SK-N-SH (cell line): Measurements from ENCODE around the gene HS6ST3. TPM values are rescaled to one million over a fixed set of nuclear protein-coding genes. Genes with fewer than 3 reads are reported as not detected.

Experiments used
- CTCF ChIA-PET: fragments of 300-600, 350-600 bp; formaldehyde crosslinking; extraction: SDS; loops from one replicate; lab custom pipeline; 2021; lab: Yijun Ruan, JAX
- POLR2A ChIA-PET: fragments of 350-600 bp; sonication (Branson Sonifier 250); formaldehyde crosslinking; extraction: SDS; loops from one replicate; lab custom pipeline; 2020; ENCODE audit warnings: antibody characterized with exemption, inconsistent platforms; lab: Yijun Ruan, JAX
- DNase-seq: peaks from one replicate; pipeline ENCODE4 v3.0.0; 2012
- H2AFZ ChIP-seq: fragments of 200-600 bp; sonication (generic); 2 replicates; pipeline ENCODE4 v1.8.1; 2016; ENCODE audit warnings: antibody characterized with exemption, mild to moderate bottlenecking, low read depth
- H3F3A ChIP-seq: fragments of 200-600 bp; sonication (generic); replicated peaks from 2 replicates; pipeline ENCODE3; 2016; ENCODE audit warnings: antibody characterized with exemption, mild to moderate bottlenecking; ENCODE audit not compliant: insufficient read depth
- H3K27ac ChIP-seq, 2 experiments: fragments of 200-500 bp in 1 of 2; fragments of 200-600 bp in 1 of 2; sonication (Bioruptor generic) in 1 of 2; sonication (generic), shearing (Covaris generic) in 1 of 2; 2 replicates each; pipeline versions ENCODE4 v1.5.1 to v1.6.1; 2014 to 2016; ENCODE audit warnings: low read depth in 2 of 2, inconsistent platforms in 1 of 2, low read length in 1 of 2, mild to moderate bottlenecking in 1 of 2, mixed read lengths in 1 of 2
- H3K27me3 ChIP-seq: fragments of 200-600 bp; sonication (generic), shearing (Covaris generic); 2 replicates; pipeline ENCODE4 v1.6.1; 2016; ENCODE audit warnings: mixed run types; ENCODE audit not compliant: insufficient read depth
- H3K36me3 ChIP-seq, 2 experiments: fragments of 200-500 bp in 1 of 2; fragments of 200-600 bp in 1 of 2; sonication (Bioruptor generic) in 1 of 2; sonication (generic) in 1 of 2; replicated peaks in 1 of 2; 2 replicates each; pipeline versions ENCODE3 to v1.5.1; 2014 to 2016; ENCODE audit warnings: low read length in 1 of 2, mild to moderate bottlenecking in 1 of 2; ENCODE audit not compliant: insufficient read depth in 2 of 2, control insufficient read depth in 1 of 2
- H3K4me1 ChIP-seq, 2 experiments: fragments of 200-500 bp in 1 of 2; fragments of 200-600 bp in 1 of 2; sonication (Bioruptor generic) in 1 of 2; sonication (generic), shearing (Covaris generic) in 1 of 2; 2 replicates each; pipeline versions ENCODE4 v1.5.1 to v1.6.1; 2014 to 2016; ENCODE audit warnings: low read depth in 1 of 2, low read length in 1 of 2, mixed run types in 1 of 2; ENCODE audit not compliant: insufficient read depth in 2 of 2, control insufficient read depth in 1 of 2
- H3K4me2 ChIP-seq: fragments of 200-600 bp; sonication (generic), shearing (Covaris generic); 2 replicates; pipeline ENCODE4 v1.6.1; 2017; ENCODE audit warnings: mixed run types
- H3K4me3 ChIP-seq, 2 experiments: fragments of 200-500 bp in 1 of 2; fragments of 200-600 bp in 1 of 2; sonication (Bioruptor generic) in 1 of 2; sonication (generic), shearing (Covaris generic) in 1 of 2; 2 replicates each; pipeline versions ENCODE4 v1.5.1 to v1.8.1; 2014 to 2016; ENCODE audit warnings: low read depth in 2 of 2, inconsistent platforms in 1 of 2, low read length in 1 of 2, mild to moderate bottlenecking in 1 of 2, mixed read lengths in 1 of 2, moderate library complexity in 1 of 2
- H3K79me2 ChIP-seq: fragments of 200-600 bp; sonication (generic); 2 replicates; pipeline ENCODE4 v1.8.1; 2017; ENCODE audit warnings: mild to moderate bottlenecking; ENCODE audit not compliant: insufficient read depth
- H3K9ac ChIP-seq: fragments of 200-600 bp; sonication (generic); 2 replicates; pipeline ENCODE4 v1.6.1; 2017; ENCODE audit warnings: mixed run types
- H3K9me2 ChIP-seq: fragments of 200-600 bp; sonication (generic); 2 replicates; pipeline ENCODE4 v1.6.1; 2017; ENCODE audit warnings: mixed run types
- H3K9me3 ChIP-seq: fragments of 200-600 bp; sonication (generic); 2 replicates; pipeline ENCODE4 v1.6.1; 2017; ENCODE audit warnings: mixed run types, mild to moderate bottlenecking, moderate library complexity
- H4K20me1 ChIP-seq: fragments of 200-600 bp; sonication (generic); 2 replicates; pipeline ENCODE4 v1.6.1; 2017; ENCODE audit warnings: mild to moderate bottlenecking, mixed run types; ENCODE audit not compliant: insufficient read depth
- ELF1 ChIP-seq: IDR thresholded peaks from 2 replicates; pipeline ENCODE4 v1.4.0; 2012
- FOXJ3 ChIP-seq: sonication (generic); formaldehyde crosslinking; IDR thresholded peaks from 2 replicates; pipeline ENCODE4 v1.5.1; 2020; ENCODE audit warnings: mild to moderate bottlenecking, missing genetic modification reagents
- FOXM1 ChIP-seq: IDR thresholded peaks from 2 replicates; pipeline ENCODE4 v1.4.0; 2012; ENCODE audit warnings: low read depth, mild to moderate bottlenecking
- GABPA ChIP-seq: IDR thresholded peaks from 2 replicates; pipeline ENCODE4 v1.4.0; 2012; ENCODE audit warnings: low read depth, mild to moderate bottlenecking
- JUND ChIP-seq: IDR thresholded peaks from 2 replicates; pipeline ENCODE4 v1.4.0; 2012
- MXI1 ChIP-seq: IDR thresholded peaks from 2 replicates; pipeline ENCODE4 v1.6.1; 2012; ENCODE audit warnings: mild to moderate bottlenecking, low read depth, low read length, improper control_type of control experiment
- NFIC ChIP-seq: IDR thresholded peaks from 2 replicates; pipeline ENCODE4 v1.4.0; 2012; ENCODE audit warnings: borderline replicate concordance
- PBX3 ChIP-seq: IDR thresholded peaks from 2 replicates; pipeline ENCODE4; 2012
- RFX5 ChIP-seq: IDR thresholded peaks from 2 replicates; pipeline ENCODE4 v1.6.1; 2012; ENCODE audit warnings: mild to moderate bottlenecking, improper control_type of control experiment, low read length
- RXRA ChIP-seq: IDR thresholded peaks from 2 replicates; pipeline ENCODE4 v1.4.0; 2012; ENCODE audit warnings: low read depth, mild to moderate bottlenecking, borderline replicate concordance
- SMC3 ChIP-seq: IDR thresholded peaks from 2 replicates; pipeline ENCODE4 v1.6.1; 2012; ENCODE audit warnings: low read depth, low read length, improper control_type of control experiment
- TAF1 ChIP-seq: IDR thresholded peaks from 2 replicates; pipeline ENCODE4 v1.6.1; 2012; ENCODE audit warnings: low read depth, mild to moderate bottlenecking, low read length, moderate library complexity, borderline replicate concordance
- TEAD4 ChIP-seq: IDR thresholded peaks from 2 replicates; pipeline ENCODE4 v1.4.0; 2012; ENCODE audit warnings: mild to moderate bottlenecking, borderline replicate concordance; ENCODE audit not compliant: insufficient read depth
- USF1 ChIP-seq: IDR thresholded peaks from 2 replicates; pipeline ENCODE4 v1.4.0; 2012; ENCODE audit warnings: low read depth, borderline replicate concordance
- USF2 ChIP-seq: fragments of 150-350 bp; IDR thresholded peaks from 2 replicates; pipeline ENCODE4 v1.6.1; 2017; ENCODE audit warnings: antibody characterized with exemption, low read length, low read depth, borderline replicate concordance
- YY1 ChIP-seq: IDR thresholded peaks from 2 replicates; pipeline ENCODE4 v1.4.0; 2012; ENCODE audit warnings: low read depth, mild to moderate bottlenecking
- ZBTB33 ChIP-seq: IDR thresholded peaks from 2 replicates; pipeline ENCODE4 v1.4.0; 2012; ENCODE audit warnings: low read depth, borderline replicate concordance
- WGBS: methylation state at CpG from one replicate; pipeline ENCODE4 v1.1.6; 2017; ENCODE audit warnings: low lambda C conversion rate; 5-methylcytosine and 5-hydroxymethylcytosine counted together
- polyA plus RNA-seq, 3 experiments: library from polyadenylated mRNA; depleted of rRNA; stranded (reverse); fragments of >200 nt; gene quantifications; 2 replicates each; pipeline ENCODE4 v1.2.3, GENCODE V29; 2012

The HS6ST3 gene
- polyA plus RNA-seq, 1 of the 3 experiments (the other 2 are of a cell fraction), result under 0.01 TPM

GRCh38 chr13:96218475-96218874 lies 128.6 kb downstream of the HS6ST3 start:
- no peak for TF ChIP-seq ZBTB33
- no peak for TF ChIP-seq FOXJ3
- TF ChIP-seq SMC3, result no peak
- no peak for TF ChIP-seq USF2
- no peak for TF ChIP-seq NFIC
- TF ChIP-seq RFX5, result no peak
- TF ChIP-seq TEAD4, result no peak
- no peak for TF ChIP-seq ELF1
- TF ChIP-seq TAF1, result no peak
- TF ChIP-seq RXRA, result no peak
- no peak for TF ChIP-seq USF1
- TF ChIP-seq FOXM1, result no peak
- TF ChIP-seq MXI1, result no peak
- no peak for TF ChIP-seq YY1
- TF ChIP-seq GABPA, result no peak
- no peak for TF ChIP-seq PBX3
- no peak for TF ChIP-seq JUND
- H3K36me3 ChIP-seq, result no peaks in the 10 kb centered on the region
- no peaks in the 10 kb centered on the region for H3K79me2 ChIP-seq
- no peaks in the 10 kb centered on the region for H3K4me1 ChIP-seq
- no peaks in the 10 kb centered on the region for H3K9me2 ChIP-seq
- no peak overlapping the region for H2AFZ ChIP-seq
- H3K27ac ChIP-seq, result no peak overlapping the region
- H3K9me3 ChIP-seq, result no peaks in the 10 kb centered on the region
- no peak overlapping the region for H3K4me2 ChIP-seq
- no peak overlapping the region for H3K9ac ChIP-seq
- H4K20me1 ChIP-seq, result no peaks in the 10 kb centered on the region
- ChIA-PET POLR2A (no interaction called here), CTCF (no interaction called here)
- no peak for DNase-seq
- no peak overlapping the region for H3K4me3 ChIP-seq
- H3F3A ChIP-seq, result no peaks in the 10 kb centered on the region
- H3K27me3 ChIP-seq, result no peaks in the 10 kb centered on the region
- 27% methylated on average over 3 of the region's 4 CpGs for WGBS
